ENCODE measurements around the gene PLCH1.

Gene PLCH1

GRCh38 chr3:155763870-155764463 is 19.1 kb upstream of the PLCH1 start:
- H3K18ac ChIP-seq (ENCODE audit: low read depth in 1 of 2, low read length in 2 of 2): no peak overlapping the region
- no peak overlapping the region for H3K14ac ChIP-seq (ENCODE audit: low read length in 2 of 2)
- no peak overlapping the region for H2AK5ac ChIP-seq (ENCODE audit: low read length, severe bottlenecking)
- no peak overlapping the region for H2BK120ac ChIP-seq (ENCODE audit: low read depth, low read length)
- no peak overlapping the region for H3K4ac ChIP-seq (ENCODE audit: low read depth in 1 of 2, low read length in 2 of 2)
- no peak overlapping the region for H2BK15ac ChIP-seq (ENCODE audit: low read depth, poor library complexity, severe bottlenecking)
- H2BK12ac ChIP-seq (ENCODE audit: low read length in 2 of 2): no peak overlapping the region
- H3K23ac ChIP-seq (ENCODE audit: low read length in 2 of 2): no peak overlapping the region
- WGBS: 100% methylated on average over 2 of the region's 3 CpGs
- H2BK5ac ChIP-seq (ENCODE audit: low read depth, low read length, poor library complexity, severe bottlenecking): no peak overlapping the region
- H2AFZ ChIP-seq (ENCODE audit: low read depth, low read length): no peak overlapping the region
- no peaks in the 10 kb centered on the region for H3K9me3 ChIP-seq (ENCODE audit: control insufficient read depth, low read length)
- no peak overlapping the region for H3K27ac ChIP-seq (ENCODE audit: low read length, poor library complexity, severe bottlenecking)
- H3K36me3 ChIP-seq (ENCODE audit: control insufficient read depth in 1 of 2, insufficient read depth in 2 of 2, low read depth in 1 of 2, low read length in 2 of 2): peaks cover 0 to 4% of the 10 kb centered on the region in 2 experiments
- H3K9ac ChIP-seq (ENCODE audit: low read length): no peak overlapping the region
- H3K4me2 ChIP-seq (ENCODE audit: low read length, poor library complexity, severe bottlenecking): no peak overlapping the region
- no peak overlapping the region for H3K4me3 ChIP-seq (ENCODE audit: insufficient read depth in 1 of 2, low read depth in 1 of 2, low read length in 2 of 2)
- no peak overlapping the region for H4K91ac ChIP-seq (ENCODE audit: low read length)
- no peak for DNase-seq
- no peak overlapping the region for H4K8ac ChIP-seq (ENCODE audit: low read length)
- H3K79me1 ChIP-seq (replicated peaks; ENCODE audit: low read length, poor library complexity, severe bottlenecking): no peaks in the 10 kb centered on the region
- no peaks in the 10 kb centered on the region for H3K27me3 ChIP-seq (ENCODE audit: control insufficient read depth in 1 of 2, insufficient read depth in 1 of 2, low read length in 2 of 2)
- H3K4me1 ChIP-seq (ENCODE audit: control insufficient read depth, insufficient read depth, low read depth, low read length): no peaks in the 10 kb centered on the region

GRCh38 chr3:155760653-155761052 is 15.8 kb upstream of the PLCH1 start:
- H3K27me3 ChIP-seq (ENCODE audit: control insufficient read depth in 1 of 2, insufficient read depth in 1 of 2, low read length in 2 of 2): no peaks in the 10 kb centered on the region

GRCh38 chr3:155757577-155757976 is 12.7 kb upstream of the PLCH1 start:
- Histone ChIP-seq H3K18ac (ENCODE audit: low read depth in 1 of 2, low read length in 2 of 2) (no peak overlapping the region), H4K91ac (ENCODE audit: low read length) (no peak overlapping the region), H3K4ac (ENCODE audit: low read depth in 1 of 2, low read length in 2 of 2) (no peak overlapping the region), H2BK15ac (ENCODE audit: low read depth, poor library complexity, severe bottlenecking) (no peak overlapping the region), H3K4me1 (ENCODE audit: control insufficient read depth, insufficient read depth, low read depth, low read length) (no peaks in the 10 kb centered on the region), H3K27ac (ENCODE audit: low read length, poor library complexity, severe bottlenecking) (no peak overlapping the region), H2AFZ (ENCODE audit: low read depth, low read length) (no peak overlapping the region), H2BK5ac (ENCODE audit: low read depth, low read length, poor library complexity, severe bottlenecking) (no peak overlapping the region), H3K79me1 (replicated peaks; ENCODE audit: low read length, poor library complexity, severe bottlenecking) (no peaks in the 10 kb centered on the region), H3K4me3 (ENCODE audit: insufficient read depth in 1 of 2, low read depth in 1 of 2, low read length in 2 of 2) (no peak overlapping the region), H3K9ac (ENCODE audit: low read length) (no peak overlapping the region), H3K27me3 (ENCODE audit: control insufficient read depth in 1 of 2, insufficient read depth in 1 of 2, low read length in 2 of 2) (no peaks in the 10 kb centered on the region), H2AK5ac (ENCODE audit: low read length, severe bottlenecking) (no peak overlapping the region), H2BK120ac (ENCODE audit: low read depth, low read length) (no peak overlapping the region), H2BK12ac (ENCODE audit: low read length in 2 of 2) (no peak overlapping the region), H4K8ac (ENCODE audit: low read length) (no peak overlapping the region), H3K9me3 (ENCODE audit: control insufficient read depth, low read length) (no peaks in the 10 kb centered on the region), H3K4me2 (ENCODE audit: low read length, poor library complexity, severe bottlenecking) (no peak overlapping the region), H3K14ac (ENCODE audit: low read length in 2 of 2) (no peak overlapping the region), H3K36me3 (ENCODE audit: control insufficient read depth in 1 of 2, insufficient read depth in 2 of 2, low read depth in 1 of 2, low read length in 2 of 2) (no peaks in the 10 kb centered on the region), H3K23ac (ENCODE audit: low read length in 2 of 2) (no peak overlapping the region)
- 79% methylated on average over 5 of the region's 7 CpGs for WGBS
- DNase-seq: no peak

More at GRCh38 chr3:155760653-155761052, 15.8 kb upstream of the PLCH1 start:
- Histone ChIP-seq H3K18ac (ENCODE audit: low read depth in 1 of 2, low read length in 2 of 2) (no peak overlapping the region), H3K79me1 (replicated peaks; ENCODE audit: low read length, poor library complexity, severe bottlenecking) (no peaks in the 10 kb centered on the region), H3K9ac (ENCODE audit: low read length) (no peak overlapping the region), H2BK15ac (ENCODE audit: low read depth, poor library complexity, severe bottlenecking) (no peak overlapping the region), H3K4me2 (ENCODE audit: low read length, poor library complexity, severe bottlenecking) (no peak overlapping the region), H3K23ac (ENCODE audit: low read length in 2 of 2) (no peak overlapping the region), H2AFZ (ENCODE audit: low read depth, low read length) (no peak overlapping the region), H3K36me3 (ENCODE audit: control insufficient read depth in 1 of 2, insufficient read depth in 2 of 2, low read depth in 1 of 2, low read length in 2 of 2) (peaks cover 0 to 4% of the 10 kb centered on the region in 2 experiments), H3K9me3 (ENCODE audit: control insufficient read depth, low read length) (no peaks in the 10 kb centered on the region), H4K8ac (ENCODE audit: low read length) (no peak overlapping the region), H3K4me1 (ENCODE audit: control insufficient read depth, insufficient read depth, low read depth, low read length) (no peaks in the 10 kb centered on the region), H3K27ac (ENCODE audit: low read length, poor library complexity, severe bottlenecking) (no peak overlapping the region), H2BK12ac (ENCODE audit: low read length in 2 of 2) (no peak overlapping the region), H3K14ac (ENCODE audit: low read length in 2 of 2) (no peak overlapping the region), H3K4ac (ENCODE audit: low read depth in 1 of 2, low read length in 2 of 2) (no peak overlapping the region), H4K91ac (ENCODE audit: low read length) (no peak overlapping the region), H2AK5ac (ENCODE audit: low read length, severe bottlenecking) (no peak overlapping the region), H3K4me3 (ENCODE audit: insufficient read depth in 1 of 2, low read depth in 1 of 2, low read length in 2 of 2) (no peak overlapping the region), H2BK5ac (ENCODE audit: low read depth, low read length, poor library complexity, severe bottlenecking) (no peak overlapping the region), H2BK120ac (ENCODE audit: low read depth, low read length) (no peak overlapping the region)
- no peak for DNase-seq
- 93% methylated on average over 3 of the region's 4 CpGs for WGBS

GRCh38 chr3:155753038-155753639 is 8.3 kb upstream of the PLCH1 start:
- H3K9ac ChIP-seq (ENCODE audit: low read length): no peak overlapping the region
- H4K91ac ChIP-seq (ENCODE audit: low read length): no peak overlapping the region
- H3K27ac ChIP-seq (ENCODE audit: low read length, poor library complexity, severe bottlenecking): no peak overlapping the region
- H4K8ac ChIP-seq (ENCODE audit: low read length): no peak overlapping the region
- H3K4me2 ChIP-seq (ENCODE audit: low read length, poor library complexity, severe bottlenecking): no peak overlapping the region
- H3K79me1 ChIP-seq (replicated peaks; ENCODE audit: low read length, poor library complexity, severe bottlenecking): no peaks in the 10 kb centered on the region
- no peak overlapping the region for H3K4me3 ChIP-seq (ENCODE audit: insufficient read depth in 1 of 2, low read depth in 1 of 2, low read length in 2 of 2)
- H2BK5ac ChIP-seq (ENCODE audit: low read depth, low read length, poor library complexity, severe bottlenecking): no peak overlapping the region
- no peaks in the 10 kb centered on the region for H3K27me3 ChIP-seq (ENCODE audit: control insufficient read depth in 1 of 2, insufficient read depth in 1 of 2, low read length in 2 of 2)
- no peak overlapping the region for H3K4ac ChIP-seq (ENCODE audit: low read depth in 1 of 2, low read length in 2 of 2)
- H3K36me3 ChIP-seq (ENCODE audit: control insufficient read depth in 1 of 2, insufficient read depth in 2 of 2, low read depth in 1 of 2, low read length in 2 of 2): no peaks in the 10 kb centered on the region
- H2BK15ac ChIP-seq (ENCODE audit: low read depth, poor library complexity, severe bottlenecking): no peak overlapping the region
- H2BK12ac ChIP-seq (ENCODE audit: low read length in 2 of 2): no peak overlapping the region
- no peak overlapping the region for H3K14ac ChIP-seq (ENCODE audit: low read length in 2 of 2)
- DNase-seq: peak; percentile 33
- no peak overlapping the region for H2AK5ac ChIP-seq (ENCODE audit: low read length, severe bottlenecking)
- no peaks in the 10 kb centered on the region for H3K9me3 ChIP-seq (ENCODE audit: control insufficient read depth, low read length)
- H3K23ac ChIP-seq (ENCODE audit: low read length in 2 of 2): no peak overlapping the region
- WGBS: 92% methylated on average over 9 of the region's 11 CpGs
- H2BK120ac ChIP-seq (ENCODE audit: low read depth, low read length): no peak overlapping the region
- no peak overlapping the region for H2AFZ ChIP-seq (ENCODE audit: low read depth, low read length)
- no peaks in the 10 kb centered on the region for H3K4me1 ChIP-seq (ENCODE audit: control insufficient read depth, insufficient read depth, low read depth, low read length)
- no peak overlapping the region for H3K18ac ChIP-seq (ENCODE audit: low read depth in 1 of 2, low read length in 2 of 2)
